NCI-H2107 treated with DMSO at 0.1 percent for 48 hours (cell line): Measurements from ENCODE around the gene SPACDR.

ENCODE experiments used
- DNase-seq: peaks from one replicate; lab custom pipeline; 2025; ENCODE audit not compliant: unreplicated experiment; lab: John Stamatoyannopoulos, UW

The SPACDR gene

DNA sequence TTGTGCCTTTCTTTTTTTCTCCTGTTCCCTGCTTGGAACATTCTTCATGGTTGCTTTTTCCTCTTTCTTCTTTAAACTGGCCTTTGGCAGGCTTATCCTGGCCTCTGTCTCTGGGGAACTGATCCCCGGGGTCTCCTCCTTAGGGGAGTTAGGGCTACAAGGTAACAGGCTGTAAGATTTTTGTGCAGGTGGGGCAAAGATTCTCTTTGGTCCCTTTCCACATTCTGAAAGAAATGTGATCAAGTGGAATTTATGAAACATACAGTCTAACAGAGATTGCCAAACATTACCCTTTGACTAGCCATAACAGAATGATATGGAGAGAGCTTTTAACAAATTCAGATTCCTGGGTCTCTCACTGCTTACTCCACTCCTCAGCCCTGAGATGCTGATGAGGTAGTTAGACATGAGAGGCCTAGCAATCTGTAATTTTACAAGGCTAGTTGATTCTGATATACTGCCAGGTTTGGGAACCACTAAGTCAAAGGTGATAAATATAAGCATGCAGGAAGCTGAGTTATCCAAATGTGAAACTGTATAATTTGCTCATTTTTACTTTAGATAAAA is 44.3 kb downstream of the SPACDR start:
- no peak for DNase-seq

DNA sequence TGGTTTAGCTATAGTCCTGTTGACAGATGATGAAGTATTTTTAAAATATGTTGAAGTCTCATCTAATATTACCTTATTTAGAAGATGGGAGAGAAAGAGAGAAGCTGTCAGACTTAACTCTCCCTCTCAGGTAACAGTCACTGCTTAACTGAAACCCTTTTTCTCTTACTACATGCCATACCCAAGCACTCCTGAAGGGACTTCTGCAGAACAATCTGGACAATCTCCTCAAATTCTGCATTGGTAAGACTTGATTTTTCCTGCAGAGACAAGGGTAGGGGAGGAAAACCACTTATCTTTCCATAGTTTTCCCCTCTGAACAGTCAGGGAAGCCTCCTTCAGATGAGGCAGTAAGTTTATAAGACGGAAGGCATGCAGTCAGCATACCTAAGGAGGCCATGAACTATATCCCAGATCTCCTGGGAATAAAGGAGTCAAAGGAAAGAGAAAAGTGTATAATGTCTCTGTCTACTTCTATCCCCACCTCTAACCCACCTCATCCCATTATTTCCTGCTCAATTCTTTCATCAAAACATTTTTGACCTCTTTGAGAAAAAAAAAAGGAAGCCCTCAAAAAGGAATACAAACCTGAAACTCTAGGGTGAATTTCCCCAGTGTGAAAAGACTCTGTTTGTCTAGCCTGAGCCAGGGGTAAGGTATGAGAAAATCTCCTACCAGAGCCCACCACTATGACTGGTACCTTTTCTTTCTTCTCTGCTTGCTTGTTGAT is 45.0 kb downstream of the SPACDR start:
- DNase-seq, result no peak

DNA sequence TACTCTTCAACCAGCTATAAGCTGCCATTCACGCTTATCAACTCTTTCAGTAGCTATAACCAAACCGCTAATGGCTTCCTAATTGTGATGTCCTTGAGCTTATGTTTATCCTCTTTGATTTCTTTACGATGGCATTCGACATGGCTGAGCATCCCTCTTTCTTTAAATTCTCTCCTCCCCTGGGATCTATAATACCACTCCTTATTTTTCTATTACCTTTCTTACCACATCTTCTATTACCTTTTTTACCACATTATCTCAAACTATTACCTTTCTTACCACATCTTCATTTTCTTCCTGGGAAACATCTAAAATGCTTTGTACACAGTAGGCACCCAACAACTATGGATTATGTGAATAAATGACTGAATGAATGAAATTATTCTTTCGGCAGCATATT is 48.6 kb downstream of the SPACDR start:
- DNase-seq, result no peak

DNA sequence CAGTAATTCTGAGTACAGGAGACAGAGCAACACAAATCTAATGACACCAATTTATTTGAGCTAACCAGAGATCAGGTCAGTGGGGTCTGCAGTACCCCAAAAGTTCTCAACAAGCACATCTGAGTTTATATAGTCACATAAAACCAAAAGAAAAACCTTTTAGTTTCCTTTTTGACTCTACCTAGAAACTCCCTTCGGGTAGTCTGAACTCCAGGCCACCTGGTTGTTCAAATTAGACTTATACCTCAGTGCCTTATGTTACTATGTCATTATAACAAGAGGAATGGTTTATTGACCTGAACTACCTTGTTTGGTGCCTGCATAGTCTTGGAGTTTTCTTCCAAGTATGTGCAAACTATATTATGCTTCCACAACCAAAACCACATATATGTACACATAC is 50.2 kb downstream of the SPACDR start:
- DNase-seq, result no peak

DNA sequence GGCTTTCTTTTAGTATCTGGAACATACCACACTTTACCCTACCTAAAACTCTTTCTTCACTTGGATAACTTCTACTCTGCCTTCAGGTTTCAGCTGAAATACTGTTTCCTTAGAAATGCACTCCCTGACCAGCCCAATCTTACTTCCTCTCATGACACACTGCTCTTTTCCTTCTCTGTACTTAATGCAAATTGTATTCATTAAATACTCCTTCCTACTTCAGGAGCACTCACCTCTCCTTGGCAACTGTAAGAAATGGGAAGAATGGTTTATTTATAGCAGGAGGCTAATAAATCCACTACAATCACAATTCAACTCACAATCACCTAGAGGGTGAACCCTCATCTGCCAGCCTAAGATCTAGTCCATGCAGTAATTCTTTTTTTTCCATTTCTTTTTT is 50.7 kb downstream of the SPACDR start:
- no peak for DNase-seq

DNA sequence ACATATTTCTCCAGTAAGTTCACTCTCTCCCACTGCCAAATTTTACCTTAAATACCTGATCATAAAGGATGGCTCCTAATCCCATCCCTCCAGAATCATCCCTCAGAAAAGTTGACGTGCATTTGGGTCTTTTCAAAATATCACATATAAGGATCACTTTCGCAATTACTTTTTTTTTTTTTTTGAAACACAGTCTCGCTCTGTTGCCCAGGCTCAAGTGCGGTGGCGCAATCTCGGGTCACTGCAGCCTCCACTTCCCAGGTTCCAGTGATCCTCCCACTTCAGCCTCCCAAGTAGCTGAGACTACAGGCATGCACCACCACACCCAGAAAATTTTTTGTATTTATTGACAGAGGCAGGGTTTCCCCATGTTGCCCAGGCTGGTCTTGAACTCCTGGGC is 53.0 kb downstream of the SPACDR start:
- no peak for DNase-seq

DNA sequence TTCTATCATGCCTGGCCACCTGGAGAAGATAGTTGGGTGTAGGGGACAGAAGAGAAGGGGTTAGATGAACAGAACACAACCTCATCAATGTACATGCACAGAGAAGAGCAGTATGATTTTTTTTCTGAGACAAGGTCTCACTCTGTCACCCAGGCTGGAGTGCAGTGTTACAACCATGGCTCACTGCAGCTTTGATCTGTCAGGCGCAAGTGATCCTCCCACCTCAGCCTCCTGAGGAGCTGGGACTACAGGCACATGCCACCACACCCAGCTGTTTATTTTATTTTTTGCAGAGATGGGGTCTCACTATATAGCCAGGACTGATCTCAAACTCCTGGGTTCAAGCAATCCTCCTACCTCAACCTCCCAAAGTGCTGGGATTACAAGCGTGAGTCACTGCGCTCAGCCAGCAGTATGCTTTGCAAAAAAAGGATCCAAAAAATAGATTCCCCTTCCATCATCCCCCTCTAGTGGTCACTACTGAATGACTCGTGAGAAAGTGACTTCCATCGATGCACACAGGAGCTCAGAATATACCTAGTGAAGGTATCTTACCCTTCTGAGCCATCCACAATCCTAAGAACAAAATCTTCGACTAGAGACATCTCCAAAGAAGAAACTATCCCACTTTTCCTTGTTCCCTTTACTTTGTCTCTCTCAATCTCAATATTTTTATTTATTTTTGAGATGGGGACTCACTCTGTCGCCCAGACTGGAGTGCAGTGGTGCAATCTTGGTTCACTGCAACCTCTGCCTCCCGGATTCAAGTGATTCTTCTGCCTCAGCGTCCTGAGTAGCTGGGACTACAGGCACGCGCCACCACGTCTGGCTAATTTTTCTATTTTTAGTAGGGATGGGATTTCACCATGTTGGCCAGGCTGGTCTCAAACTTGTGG is 56.5 kb downstream of the SPACDR start:
- peak; percentile 34 for DNase-seq

DNA sequence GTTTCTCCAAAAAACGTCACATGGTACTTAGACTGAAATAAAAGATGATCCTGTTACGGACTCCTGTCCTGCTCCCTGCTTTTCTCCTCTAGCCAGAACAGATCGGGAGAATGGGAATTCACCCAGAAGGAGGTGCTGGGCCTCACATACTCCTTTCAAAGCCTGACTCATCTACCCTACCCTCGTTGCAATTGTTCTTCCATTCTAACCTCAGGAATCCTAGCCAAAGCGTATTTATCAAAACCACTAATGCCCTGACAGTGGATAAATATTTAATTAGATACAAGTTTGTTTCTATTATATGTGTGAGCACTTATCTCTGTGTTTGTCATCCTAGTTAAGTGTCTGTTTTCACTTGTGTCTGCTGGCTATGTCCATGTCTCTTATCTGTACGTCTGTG is 57.3 kb downstream of the SPACDR start:
- DNase-seq, result no peak
